NCI-H2196 (cell line): ENCODE measurements around the gene TCF21.
A peak's percentile ranks its signal among the peaks of the same experiment; 100 is the strongest.
"Not testable (repeated sequence)": the region's sequence is repeated elsewhere in the genome, so short reads cannot be mapped to it uniquely, and the experiment has no call there.

Experiments
- DNase-seq: peaks from one replicate; lab custom pipeline; 2025; ENCODE audit not compliant: unreplicated experiment; lab: John Stamatoyannopoulos, UW

The TCF21 gene

DNA sequence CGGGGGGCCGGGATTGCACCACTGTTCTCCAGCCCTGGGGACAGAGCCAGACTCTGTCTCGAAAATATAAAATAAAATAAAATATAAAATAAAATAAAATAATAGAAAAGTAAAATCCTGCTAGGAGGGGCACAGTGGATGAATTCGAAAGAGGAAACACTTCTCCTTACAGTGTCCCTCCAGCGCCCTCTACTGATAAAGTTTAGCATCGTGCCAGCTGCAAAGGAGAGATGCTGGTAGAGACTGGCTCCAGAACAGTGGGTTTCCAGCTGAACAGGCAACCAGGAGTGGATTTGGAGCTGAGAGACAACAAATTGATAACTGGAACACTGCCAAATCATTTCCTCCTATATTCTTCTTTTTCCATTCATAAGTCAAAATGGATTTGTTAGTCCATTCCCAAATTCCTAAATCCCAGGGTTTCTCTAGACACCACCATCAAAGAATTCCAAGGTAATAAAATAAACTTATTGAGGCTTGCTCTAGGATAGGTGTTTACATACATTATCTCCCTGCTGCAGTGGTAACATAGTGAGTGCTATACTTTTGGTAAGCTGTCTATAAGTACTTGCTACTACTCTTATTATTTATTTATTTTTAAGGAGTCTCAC lies 32.4 kb downstream of the TCF21 start:
- DNase-seq: peak; percentile 89

DNA sequence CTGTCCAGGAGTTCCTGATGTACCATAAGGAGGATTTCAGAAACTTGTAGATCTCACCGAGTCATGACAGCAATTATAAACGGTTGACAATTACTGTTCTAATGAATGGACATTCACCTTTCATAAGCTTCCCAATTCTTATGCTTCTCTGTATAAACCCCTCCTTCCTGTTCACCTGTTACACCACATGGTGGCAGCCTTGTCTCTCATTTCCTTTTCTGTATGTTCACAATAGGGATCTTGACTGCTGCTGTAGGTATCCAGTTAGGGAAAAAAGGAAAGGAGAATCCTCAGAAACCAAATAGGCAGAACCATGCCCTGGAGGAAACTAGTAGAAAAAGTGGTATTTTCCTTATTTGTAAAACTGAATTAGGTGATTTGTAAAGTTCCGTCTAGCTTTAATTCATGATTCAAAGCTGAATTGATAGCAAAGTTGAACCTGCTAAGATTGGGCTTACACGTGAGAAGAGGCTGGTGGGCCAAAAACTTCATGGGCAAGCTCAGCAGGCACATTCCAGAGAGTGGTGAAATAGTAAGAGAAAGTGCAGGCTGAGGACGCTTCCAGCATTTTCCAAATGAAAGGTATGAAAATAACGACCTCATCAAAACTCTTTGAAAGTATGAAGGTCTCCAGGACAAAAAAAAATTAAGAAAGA lies 35.2 kb downstream of the TCF21 start:
- peak; percentile 67 for DNase-seq

DNA sequence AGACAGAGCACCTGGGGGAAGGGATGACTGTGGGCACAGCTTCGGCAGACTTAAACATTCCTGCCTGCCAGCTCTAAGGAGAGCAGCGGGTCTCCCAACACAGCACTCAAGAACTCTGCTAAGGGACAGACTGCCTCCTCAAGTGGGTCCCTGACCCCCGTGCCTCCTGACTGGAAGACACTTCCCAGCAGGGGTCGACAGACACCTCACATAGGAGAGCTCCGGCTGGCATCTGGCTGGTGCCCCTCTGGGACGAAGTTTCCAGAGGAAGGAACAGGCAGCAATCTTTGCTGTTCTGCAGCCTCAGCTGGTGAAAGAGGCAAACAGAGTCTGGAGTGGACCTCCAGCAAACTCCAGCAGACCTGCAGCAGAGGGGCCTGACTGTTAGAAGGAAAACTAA lies 42.3 kb downstream of the TCF21 start:
- not testable (repeated sequence) for DNase-seq

DNA sequence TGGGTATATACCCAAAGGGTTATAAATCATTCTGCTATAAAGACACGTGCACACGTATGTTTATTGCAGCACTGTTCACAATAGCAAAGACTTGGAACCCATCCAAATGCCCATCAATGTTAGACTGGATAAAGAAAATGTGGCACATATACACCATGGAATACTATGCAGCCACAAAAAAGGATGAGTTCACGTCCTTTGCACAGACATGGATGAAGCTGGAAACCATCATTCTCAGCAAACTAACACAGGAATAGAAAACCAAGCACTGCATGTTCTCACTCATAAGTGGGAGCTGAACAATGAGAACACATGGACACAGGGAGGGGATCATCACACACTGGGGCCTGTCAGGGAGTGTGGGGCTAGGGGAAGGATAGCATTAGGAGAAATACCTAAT lies 47.4 kb downstream of the TCF21 start:
- not testable (repeated sequence) for DNase-seq

DNA sequence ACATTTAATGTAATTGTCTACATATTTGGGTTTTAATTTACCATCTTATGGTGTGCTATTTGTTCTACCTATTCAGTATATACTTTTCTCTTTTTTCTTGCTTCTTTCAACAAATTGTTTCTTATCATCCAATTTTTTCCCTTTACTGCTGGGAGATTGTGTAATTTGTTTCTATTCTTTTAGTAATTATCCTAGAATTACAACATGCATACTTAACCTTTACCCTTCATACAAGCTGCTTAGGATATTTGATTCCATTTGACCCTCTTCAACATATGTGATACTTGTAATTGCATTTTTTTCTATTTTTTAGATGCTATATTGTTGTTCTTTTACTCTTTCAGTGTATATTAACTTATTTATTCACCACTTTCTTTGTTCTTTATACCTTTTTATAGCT lies 49.0 kb downstream of the TCF21 start:
- no peak for DNase-seq

DNA sequence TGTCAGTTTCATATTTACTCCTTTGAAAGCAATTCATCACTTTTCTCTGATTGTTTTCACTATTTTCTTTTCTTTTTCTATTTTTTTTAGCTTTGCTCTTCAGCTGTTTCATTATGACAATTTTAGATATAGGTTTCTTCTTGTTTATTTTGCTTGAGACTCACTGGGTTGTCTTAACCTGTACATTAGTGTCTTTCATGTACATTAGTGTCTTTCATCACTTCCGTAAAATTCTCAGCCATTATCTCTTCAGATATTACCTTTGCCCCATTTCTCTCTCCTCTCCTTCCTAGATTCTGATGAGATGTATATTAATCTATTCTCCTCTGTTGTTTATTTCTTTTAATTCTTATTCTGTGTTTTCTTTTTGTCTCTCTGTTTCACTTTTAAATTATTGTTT lies 49.6 kb downstream of the TCF21 start:
- no peak for DNase-seq

DNA sequence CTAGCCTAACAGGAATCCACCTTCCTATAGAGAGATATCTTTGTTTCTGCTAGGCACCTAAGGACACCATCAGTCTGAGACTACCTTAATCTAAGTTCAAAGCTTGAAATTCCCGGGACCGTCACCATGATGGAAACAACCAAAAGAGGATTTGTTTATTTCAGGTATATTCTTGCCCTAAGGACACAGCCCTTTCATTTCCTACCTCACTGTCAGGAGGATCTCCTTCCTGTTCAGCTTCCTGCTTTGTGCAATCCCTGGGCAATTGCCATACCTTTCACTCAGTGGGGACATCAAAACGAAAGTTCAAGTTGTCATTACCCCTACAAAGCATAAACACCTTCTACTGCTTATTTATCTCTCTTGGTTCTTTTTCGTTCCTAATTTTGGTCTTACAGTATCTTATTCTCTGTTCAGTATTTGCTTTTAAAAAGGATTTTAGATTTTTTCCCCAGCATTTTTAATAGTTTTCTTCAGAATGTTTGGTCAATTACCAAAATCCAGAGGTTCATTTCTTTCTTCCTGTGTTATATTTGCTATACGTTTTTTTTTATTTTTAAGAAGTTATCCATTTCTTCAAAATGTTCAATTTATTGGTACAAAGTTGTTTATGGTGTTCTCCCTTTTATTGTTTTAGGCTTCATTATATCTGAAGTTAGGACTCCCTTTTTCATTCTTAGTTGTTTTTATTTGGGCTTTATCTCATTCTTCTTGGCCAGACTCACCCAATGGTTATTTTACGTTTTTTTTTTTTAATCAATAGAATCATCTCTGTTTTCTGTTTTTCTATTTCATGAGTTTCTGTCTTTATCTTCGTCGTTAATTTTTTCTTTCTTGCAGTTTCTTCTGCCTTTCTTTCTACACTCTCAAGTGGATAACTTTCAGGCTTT lies 51.1 kb downstream of the TCF21 start:
- no peak for DNase-seq
